Prostate gland (tissue), 2 donors: ENCODE measurements around the gene PAX8. TPM values are rescaled to one million over a fixed set of nuclear protein-coding genes. Genes with fewer than 3 reads are reported as not detected.
A peak's percentile ranks its signal among the peaks of the same experiment; 100 is the strongest.
"Not testable (repeated sequence)": the region's sequence is repeated elsewhere in the genome, so short reads cannot be mapped to it uniquely, and the experiment has no call there.

Experiments used
- DNase-seq: peaks from one replicate; pipeline ENCODE4 v3.0.0-alpha.2; 2019; ENCODE audit warnings: low spot score
- H3K27ac ChIP-seq, 2 donors: fragments of 200-600 bp; sonication (generic); 2 replicates each; pipeline ENCODE4 v1.5.1; 2017 to 2019
- H3K27me3 ChIP-seq: fragments of 200-600 bp; sonication (generic); replicated peaks from 2 replicates; pipeline ENCODE4 v1.5.1; 2019; ENCODE audit not compliant: insufficient read depth
- H3K36me3 ChIP-seq, 2 donors: fragments of 200-600 bp; sonication (generic); 1 replicate in 1 of 2; 2 replicates in 1 of 2; pipeline versions ENCODE4 v1.5.1 to v1.8.1; 2017 to 2019
- H3K4me1 ChIP-seq: fragments of 200-600 bp; sonication (generic); replicated peaks from 2 replicates; pipeline ENCODE4 v1.5.1; 2019
- H3K4me3 ChIP-seq, 2 donors: fragments of 200-600 bp; sonication (generic); 2 replicates each; pipeline ENCODE4 v1.5.1; 2017 to 2019
- H3K9me3 ChIP-seq: fragments of 200-600 bp; sonication (generic); 2 replicates; pipeline ENCODE4 v1.5.1; 2017
- POLR2A ChIP-seq: fragments of 450-650 bp; IDR thresholded peaks from one replicate; pipeline ENCODE4 v1.6.1; 2016; ENCODE audit warnings: antibody characterized with exemption, mild to moderate bottlenecking
- POLR2AphosphoS5 ChIP-seq: sonication (generic); formaldehyde crosslinking; IDR thresholded peaks from one replicate; pipeline ENCODE4 v1.6.1; 2017; ENCODE audit warnings: antibody characterized with exemption
- WGBS: methylation state at CpG from one replicate; pipeline ENCODE4 v1.1.5; 2018; 5-methylcytosine and 5-hydroxymethylcytosine counted together
- intact Hi-C: fragments of 100-400 bp; cut with DNase I; formaldehyde crosslinking; loops from one replicate; pipeline ENCODE4 v1.14.2; 2022
- total RNA-seq, 2 donors: library from RNA; depleted of rRNA; stranded (reverse); fragments of >200 nt; gene quantifications; one replicate each; pipeline ENCODE4 v1.1.0, GENCODE V29; 2016
- TF ChIP-seq, protein P1 (sequence below), 4 experiments: fragments of 200-600 bp in 2 of 4; fragments of 450-650 bp in 2 of 4; sonication (generic) in 2 of 4; IDR thresholded peaks; 1 replicate in 3 of 4; 2 replicates in 1 of 4; pipeline ENCODE4 v1.5.1; 2016 to 2019; ENCODE audit warnings: antibody characterized with exemption in 4 of 4, mild to moderate bottlenecking in 2 of 4, moderate library complexity in 2 of 4

The PAX8 gene
- total RNA-seq, 2 donors from 2014 or later: 1.0 to 3.8 TPM

DNA sequence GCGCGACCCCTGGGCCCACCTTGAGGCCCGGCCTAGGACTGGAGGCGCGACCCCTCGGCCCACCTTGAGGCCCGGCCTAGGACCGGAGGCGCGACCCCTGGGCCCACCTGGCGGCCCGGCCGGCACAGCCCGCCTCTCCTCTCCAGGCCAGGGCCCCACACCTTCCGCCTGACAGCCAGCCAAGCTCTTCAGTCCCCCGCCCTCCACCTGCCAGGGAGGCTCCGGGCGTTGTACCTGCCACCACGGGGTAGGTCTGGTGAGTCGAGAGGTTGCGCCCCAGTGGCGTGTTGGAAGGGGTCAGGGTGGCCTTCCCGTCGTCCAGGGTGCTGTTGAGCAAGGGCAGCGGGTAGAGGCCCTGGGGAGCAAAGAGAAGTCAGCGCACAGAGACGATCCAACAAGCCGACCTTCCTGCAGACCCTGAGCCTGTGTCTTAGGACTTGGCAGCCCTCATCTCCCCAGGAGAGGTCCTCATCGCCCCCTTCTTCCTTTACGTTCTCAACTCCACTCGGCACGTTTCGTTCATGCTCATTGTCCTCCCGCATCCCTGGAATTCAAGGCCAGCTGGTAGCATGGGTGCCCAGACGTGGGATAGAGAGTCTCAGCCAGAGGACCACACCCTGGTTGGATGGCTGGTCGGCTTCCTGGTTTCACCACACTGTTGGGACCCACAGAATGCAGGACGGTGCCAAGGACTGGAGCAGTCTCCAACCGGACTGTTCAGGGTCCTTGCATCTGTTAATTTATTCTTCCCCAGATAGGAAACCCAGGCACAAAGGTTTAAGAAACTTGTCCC is 42.2 kb downstream of the PAX8 start:
- H3K36me3 ChIP-seq: no peaks in the 10 kb centered on the region
- H3K9me3 ChIP-seq: no peaks in the 10 kb centered on the region
- H3K4me1 ChIP-seq: no peaks in the 10 kb centered on the region
- TF ChIP-seq POLR2AphosphoS5 (no peak), POLR2A (no peak)
- TF ChIP-seq, protein P1, sequence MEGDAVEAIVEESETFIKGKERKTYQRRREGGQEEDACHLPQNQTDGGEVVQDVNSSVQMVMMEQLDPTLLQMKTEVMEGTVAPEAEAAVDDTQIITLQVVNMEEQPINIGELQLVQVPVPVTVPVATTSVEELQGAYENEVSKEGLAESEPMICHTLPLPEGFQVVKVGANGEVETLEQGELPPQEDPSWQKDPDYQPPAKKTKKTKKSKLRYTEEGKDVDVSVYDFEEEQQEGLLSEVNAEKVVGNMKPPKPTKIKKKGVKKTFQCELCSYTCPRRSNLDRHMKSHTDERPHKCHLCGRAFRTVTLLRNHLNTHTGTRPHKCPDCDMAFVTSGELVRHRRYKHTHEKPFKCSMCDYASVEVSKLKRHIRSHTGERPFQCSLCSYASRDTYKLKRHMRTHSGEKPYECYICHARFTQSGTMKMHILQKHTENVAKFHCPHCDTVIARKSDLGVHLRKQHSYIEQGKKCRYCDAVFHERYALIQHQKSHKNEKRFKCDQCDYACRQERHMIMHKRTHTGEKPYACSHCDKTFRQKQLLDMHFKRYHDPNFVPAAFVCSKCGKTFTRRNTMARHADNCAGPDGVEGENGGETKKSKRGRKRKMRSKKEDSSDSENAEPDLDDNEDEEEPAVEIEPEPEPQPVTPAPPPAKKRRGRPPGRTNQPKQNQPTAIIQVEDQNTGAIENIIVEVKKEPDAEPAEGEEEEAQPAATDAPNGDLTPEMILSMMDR (IDR thresholded peaks at IDR 0.05): no peak
- intact Hi-C loops: no loop called here
- no peak for DNase-seq
- no peak overlapping the region for H3K27ac ChIP-seq
- H3K4me3 ChIP-seq: peak overlapping the region; percentile 26 to 39
- H3K27me3 ChIP-seq: no peaks in the 10 kb centered on the region
- 83% methylated on average over 37 of the region's 38 CpGs for WGBS

DNA sequence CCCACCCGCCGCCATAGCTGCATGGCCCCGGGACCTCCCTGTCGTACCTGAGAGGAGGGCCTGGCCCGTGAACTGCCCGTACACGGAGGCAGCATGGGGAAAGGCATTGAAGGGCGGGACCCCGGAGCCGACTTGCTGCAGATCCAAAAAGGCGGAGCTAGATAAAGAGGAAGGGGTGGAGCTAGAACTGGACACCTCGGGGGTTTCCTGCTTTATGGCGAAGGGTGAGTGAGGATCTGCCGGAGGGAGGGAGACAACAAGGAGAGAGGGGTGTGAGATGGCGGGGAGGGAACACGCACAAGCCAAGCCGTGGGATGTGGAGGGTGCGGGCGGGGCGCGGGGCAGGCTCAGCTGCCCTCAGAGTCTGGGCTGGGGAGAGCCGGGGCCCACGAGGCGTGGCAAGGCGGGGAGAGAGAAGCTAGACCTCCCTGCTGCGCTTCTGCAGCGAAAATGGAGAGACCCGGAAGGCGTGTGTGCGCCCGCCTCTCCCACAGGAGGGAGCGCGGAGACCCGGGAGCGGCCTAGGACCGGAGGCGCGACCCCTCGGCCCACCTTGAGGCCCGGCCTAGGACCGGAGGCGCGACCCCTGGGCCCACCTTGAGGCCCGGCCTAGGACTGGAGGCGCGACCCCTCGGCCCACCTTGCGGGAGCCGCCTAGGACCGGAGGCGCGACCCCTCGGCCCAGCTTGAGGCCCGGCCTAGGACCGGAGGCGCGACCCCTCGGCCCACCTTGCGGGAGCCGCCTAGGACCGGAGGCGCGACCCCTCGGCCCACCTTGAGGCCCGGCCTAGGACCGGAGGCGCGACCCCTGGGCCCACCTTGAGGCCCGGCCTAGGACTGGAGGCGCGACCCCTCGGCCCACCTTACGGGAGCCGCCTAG is 43.1 kb downstream of the PAX8 start:
- H3K36me3 ChIP-seq, H3K27ac ChIP-seq, H3K4me1 ChIP-seq, H3K27me3 ChIP-seq, intact Hi-C loops, H3K9me3 ChIP-seq: not testable (repeated sequence)
- TF ChIP-seq POLR2AphosphoS5 (peak; percentile 45), POLR2A (peak; percentile 68)
- DNase-seq: peak; percentile 53
- peak overlapping the region; percentile 26 to 39 for H3K4me3 ChIP-seq
- WGBS: 93% methylated on average over 52 of the region's 74 CpGs

DNA sequence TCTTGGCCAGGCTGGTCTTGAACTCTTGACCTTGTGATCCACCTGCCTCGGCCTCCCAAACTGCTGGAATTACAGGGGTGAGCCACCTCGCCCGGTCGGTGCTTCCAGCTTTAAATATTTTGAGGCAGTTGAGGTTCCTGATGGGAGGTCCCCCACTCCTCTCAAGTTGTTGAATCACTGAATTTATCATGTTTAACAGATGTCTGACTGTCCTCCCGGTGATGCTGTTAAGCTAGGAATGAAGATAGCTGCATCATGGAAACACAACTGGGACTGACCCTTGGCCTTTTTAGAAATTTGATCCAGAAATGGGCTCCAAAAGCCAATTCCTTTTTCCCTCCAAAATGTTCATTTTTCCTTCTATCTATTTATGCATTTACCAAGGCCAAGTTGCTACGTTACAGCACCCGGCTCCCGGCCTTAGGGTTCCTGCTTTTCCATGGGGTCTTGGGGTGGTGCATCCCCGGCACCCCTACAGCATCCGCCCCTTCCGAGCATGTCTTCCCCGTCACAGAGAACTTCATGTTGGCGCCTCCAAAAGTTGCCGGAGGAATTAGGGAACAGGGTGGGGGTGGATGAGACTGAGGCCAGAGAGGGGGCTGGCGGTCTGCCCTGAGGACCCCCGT is 43.9 kb downstream of the PAX8 start:
- no peaks in the 10 kb centered on the region for H3K36me3 ChIP-seq
- no peak for DNase-seq
- H3K27ac ChIP-seq: no peak overlapping the region
- no peaks in the 10 kb centered on the region for H3K4me1 ChIP-seq
- H3K9me3 ChIP-seq: no peaks in the 10 kb centered on the region
- intact Hi-C loops: no loop called here
- peak overlapping the region; percentile 26 to 39 for H3K4me3 ChIP-seq
- no peak for TF ChIP-seq POLR2AphosphoS5
- TF ChIP-seq, protein P1 (IDR thresholded peaks at IDR 0.05): no peak
- TF ChIP-seq POLR2A: no peak
- WGBS: 86% methylated on average over 16 of the region's 16 CpGs
- no peaks in the 10 kb centered on the region for H3K27me3 ChIP-seq

DNA sequence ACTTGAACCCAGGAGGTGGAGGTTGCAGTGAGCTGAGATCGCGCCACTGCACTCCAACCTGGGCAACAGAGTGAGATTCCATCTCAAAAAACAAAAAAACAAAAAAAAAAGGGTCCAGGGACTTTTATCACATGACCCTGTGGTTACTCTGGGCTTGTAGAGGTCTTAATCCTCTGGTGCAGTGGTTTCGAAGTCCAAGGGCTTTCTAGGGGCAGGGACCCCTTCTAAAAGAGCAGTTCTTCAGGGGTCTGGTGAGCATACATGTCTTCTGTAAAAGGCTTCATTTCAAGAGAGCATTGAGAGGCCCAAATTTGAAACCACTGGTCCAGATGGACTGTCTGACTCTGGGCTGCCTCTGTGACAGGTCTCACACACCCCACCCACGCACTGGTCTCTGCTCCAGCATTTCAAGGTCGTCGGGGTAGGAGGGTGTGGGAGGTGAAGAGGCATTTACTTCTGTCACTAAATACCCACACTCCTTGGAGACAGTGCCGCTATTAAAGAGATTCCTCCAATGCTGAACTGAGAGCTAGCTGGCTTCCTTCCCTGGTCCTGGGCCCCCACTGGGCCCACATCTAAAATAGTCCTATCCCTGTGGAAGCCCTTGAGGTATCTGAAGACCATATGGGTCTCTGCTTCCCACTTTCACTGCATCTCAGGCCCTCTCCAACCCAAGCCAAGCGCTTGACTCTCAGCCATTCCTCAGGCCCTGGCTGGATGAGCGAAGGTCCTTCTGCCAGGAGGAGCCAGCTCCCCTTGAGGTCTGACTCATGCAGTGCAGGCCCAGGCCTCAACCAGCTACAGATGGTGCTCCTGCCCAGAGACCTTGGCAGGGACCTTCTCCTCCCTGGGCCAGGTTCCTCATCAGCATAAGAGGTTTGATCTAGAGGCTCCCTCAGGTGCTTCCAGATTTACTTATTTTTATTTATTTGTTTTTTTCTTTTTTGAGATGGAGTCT is 44.8 kb downstream of the PAX8 start:
- TF ChIP-seq, protein P1 (IDR thresholded peaks at IDR 0.05): no peak
- TF ChIP-seq POLR2AphosphoS5 (no peak), POLR2A (no peak)
- 87% methylated on average over 9 of the region's 9 CpGs for WGBS
- Histone ChIP-seq H3K4me3 (no peak overlapping the region), H3K27me3 (no peaks in the 10 kb centered on the region), H3K27ac (no peak overlapping the region), H3K4me1 (no peaks in the 10 kb centered on the region), H3K36me3 (no peaks in the 10 kb centered on the region), H3K9me3 (no peaks in the 10 kb centered on the region)
- DNase-seq: no peak
- intact Hi-C loops: no loop called here
